Mesendoderm (in vitro differentiated cells): ENCODE results near the gene SNRNP48.

Experiments
- DNase-seq: peaks from one replicate; pipeline ENCODE4 v3.0.0; 2013
- H2AK5ac ChIP-seq: 2 replicates; pipeline ENCODE4 v1.6.1; 2013; ENCODE audit warnings: low read length, inconsistent platforms
- H2BK120ac ChIP-seq: 2 replicates; pipeline ENCODE4 v1.6.1; 2013; ENCODE audit warnings: low read depth, mild to moderate bottlenecking, low read length, moderate library complexity, mixed read lengths
- H2BK15ac ChIP-seq: replicated peaks from 2 replicates; pipeline ENCODE4 v1.6.1; 2013; ENCODE audit warnings: low read depth, mild to moderate bottlenecking, moderate library complexity
- H2BK5ac ChIP-seq: 2 replicates; pipeline ENCODE4 v1.6.1; 2013; ENCODE audit warnings: low read length, inconsistent platforms
- H3K18ac ChIP-seq: 2 replicates; pipeline ENCODE4 v1.6.1; 2013; ENCODE audit warnings: mild to moderate bottlenecking, low read length, mixed read lengths
- H3K23ac ChIP-seq: one replicate; pipeline ENCODE4 v1.6.1; 2013; ENCODE audit warnings: low read length
- H3K27ac ChIP-seq: 2 replicates; pipeline ENCODE4 v1.5.1; 2013; ENCODE audit warnings: low read depth, mild to moderate bottlenecking, inconsistent platforms, low read length, moderate library complexity
- H3K27me3 ChIP-seq: 2 replicates; pipeline ENCODE4 v1.6.1; 2013; ENCODE audit warnings: low read length, control low read depth, mild to moderate bottlenecking, inconsistent platforms; ENCODE audit not compliant: insufficient read depth, poor library complexity
- H3K36me3 ChIP-seq: 2 replicates; pipeline ENCODE4 v1.6.1; 2013; ENCODE audit warnings: low read length, inconsistent platforms; ENCODE audit not compliant: control insufficient read depth, insufficient read depth
- H3K4ac ChIP-seq: one replicate; pipeline ENCODE4 v1.6.1; 2013; ENCODE audit warnings: low read depth, mild to moderate bottlenecking, low read length, moderate library complexity
- H3K4me1 ChIP-seq: 2 replicates; pipeline ENCODE4 v1.6.1; 2013; ENCODE audit warnings: low read depth, low read length, inconsistent platforms; ENCODE audit not compliant: control insufficient read depth
- H3K4me2 ChIP-seq: 2 replicates; pipeline ENCODE4 v1.6.1; 2013; ENCODE audit warnings: low read length
- H3K4me3 ChIP-seq: 2 replicates; pipeline ENCODE4 v1.5.1; 2013; ENCODE audit warnings: mild to moderate bottlenecking, low read length
- H3K56ac ChIP-seq: one replicate; pipeline ENCODE4 v1.6.1; 2013; ENCODE audit warnings: low read length
- H3K79me1 ChIP-seq: 2 replicates; pipeline ENCODE4 v1.6.1; 2013; ENCODE audit warnings: low read length, inconsistent platforms
- H3K79me2 ChIP-seq: 2 replicates; pipeline ENCODE4 v1.6.1; 2013; ENCODE audit warnings: mild to moderate bottlenecking, low read length; ENCODE audit not compliant: control insufficient read depth, insufficient read depth
- H3K9ac ChIP-seq: 2 replicates; pipeline ENCODE4 v1.6.1; 2013; ENCODE audit warnings: low read length, inconsistent platforms
- H4K5ac ChIP-seq: one replicate; pipeline ENCODE4 v1.6.1; 2013; ENCODE audit warnings: low read length
- H4K8ac ChIP-seq: one replicate; pipeline ENCODE4 v1.6.1; 2013; ENCODE audit warnings: low read depth, mild to moderate bottlenecking, control low read depth, low read length, moderate library complexity
- WGBS: extraction: QIAGEN DNeasy Blood & Tissue Kit; methylation state at CpG from one replicate; pipeline ENCODE4 v1.1.7; 2013; ENCODE audit warnings: low lambda C conversion rate, missing lambda C conversion rate; ENCODE audit not compliant: insufficient coverage; ENCODE audit errors: extremely low coverage; 5-methylcytosine and 5-hydroxymethylcytosine counted together

Gene SNRNP48

DNA sequence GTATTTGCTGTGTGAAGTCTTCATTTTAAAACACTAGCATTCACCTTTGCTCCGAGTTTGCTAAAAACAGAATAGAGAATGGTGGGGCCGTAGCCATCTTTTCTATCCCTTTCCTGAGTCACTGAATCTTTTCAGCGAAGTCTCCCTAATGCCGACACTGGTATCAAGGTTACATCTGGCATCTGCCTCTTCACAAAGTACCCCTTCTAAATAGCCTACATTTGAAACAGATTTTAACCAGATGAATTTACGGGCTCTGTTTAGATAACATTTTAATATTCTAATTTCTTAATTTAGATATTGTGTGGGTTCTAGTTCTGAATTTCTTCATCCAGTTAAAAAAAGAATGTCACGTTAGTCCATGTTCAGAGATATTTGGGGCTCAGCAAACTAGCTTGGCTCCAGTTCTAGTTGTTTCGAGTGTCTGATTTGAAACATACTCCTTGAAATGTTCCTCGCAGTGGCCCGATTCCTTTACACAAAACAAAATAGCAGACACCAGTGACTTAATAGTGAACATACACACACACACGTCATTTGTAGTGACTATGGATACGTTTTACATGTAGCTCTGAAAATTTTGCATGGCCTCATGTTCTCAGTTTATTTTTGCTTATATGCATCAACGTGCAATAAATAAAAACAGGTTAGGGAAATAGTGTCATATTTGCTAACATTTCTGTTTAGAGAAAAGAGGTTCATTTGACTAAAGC lies 33.4 kb upstream of the SNRNP48 start:
- no peak overlapping the region for H3K4ac ChIP-seq
- no peak overlapping the region for H3K23ac ChIP-seq
- H3K9ac ChIP-seq: no peak overlapping the region
- H3K4me3 ChIP-seq: no peak overlapping the region
- H4K5ac ChIP-seq: no peak overlapping the region
- no peak overlapping the region for H3K18ac ChIP-seq
- H3K56ac ChIP-seq: no peak overlapping the region
- H3K27me3 ChIP-seq: no peaks in the 10 kb centered on the region
- no peak overlapping the region for H2BK120ac ChIP-seq
- H3K27ac ChIP-seq: no peak overlapping the region
- H3K79me1 ChIP-seq: peaks cover 6% of the 10 kb centered on the region
- H3K79me2 ChIP-seq: peaks cover 3% of the 10 kb centered on the region
- DNase-seq: no peak
- H3K4me1 ChIP-seq: no peaks in the 10 kb centered on the region
- H2BK15ac ChIP-seq: no peak overlapping the region
- no peak overlapping the region for H2BK5ac ChIP-seq
- H4K8ac ChIP-seq: no peak overlapping the region
- no CpG with 5 or more reads among the region's 12 CpGs for WGBS
- no peaks in the 10 kb centered on the region for H3K36me3 ChIP-seq
- H3K4me2 ChIP-seq: no peak overlapping the region
- no peak overlapping the region for H2AK5ac ChIP-seq

DNA sequence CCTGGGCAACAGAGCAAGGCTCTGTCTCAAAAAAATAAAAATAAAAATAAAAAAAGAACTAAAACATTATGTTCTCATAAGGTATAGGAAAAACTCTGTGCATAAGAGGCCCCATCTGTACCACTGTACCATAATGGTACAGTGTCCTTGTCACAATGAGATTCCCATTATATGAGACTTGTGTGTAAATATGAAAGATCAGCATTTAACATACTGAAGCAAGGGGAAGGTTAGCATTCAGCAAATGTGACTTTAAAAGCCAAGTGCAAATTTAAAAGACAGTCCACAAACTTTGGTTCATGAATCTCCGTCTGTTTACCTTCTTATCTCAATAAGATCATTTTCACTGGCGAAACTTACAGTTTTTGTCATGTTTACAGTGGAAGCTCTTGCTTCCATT lies 32.3 kb upstream of the SNRNP48 start:
- Histone ChIP-seq H3K4me2 (no peak overlapping the region), H3K4me1 (no peaks in the 10 kb centered on the region), H3K18ac (no peak overlapping the region), H3K27me3 (no peaks in the 10 kb centered on the region), H3K27ac (no peak overlapping the region), H3K79me2 (no peaks in the 10 kb centered on the region), H2BK15ac (no peak overlapping the region), H2BK120ac (no peak overlapping the region), H4K5ac (no peak overlapping the region), H4K8ac (no peak overlapping the region), H3K36me3 (no peaks in the 10 kb centered on the region), H3K23ac (no peak overlapping the region), H3K9ac (no peak overlapping the region), H2AK5ac (no peak overlapping the region), H3K79me1 (peaks cover 4% of the 10 kb centered on the region), H3K56ac (no peak overlapping the region), H3K4me3 (no peak overlapping the region), H3K4ac (no peak overlapping the region), H2BK5ac (no peak overlapping the region)
- WGBS: no CpG with 5 or more reads among the region's 2 CpGs
- no peak for DNase-seq

DNA sequence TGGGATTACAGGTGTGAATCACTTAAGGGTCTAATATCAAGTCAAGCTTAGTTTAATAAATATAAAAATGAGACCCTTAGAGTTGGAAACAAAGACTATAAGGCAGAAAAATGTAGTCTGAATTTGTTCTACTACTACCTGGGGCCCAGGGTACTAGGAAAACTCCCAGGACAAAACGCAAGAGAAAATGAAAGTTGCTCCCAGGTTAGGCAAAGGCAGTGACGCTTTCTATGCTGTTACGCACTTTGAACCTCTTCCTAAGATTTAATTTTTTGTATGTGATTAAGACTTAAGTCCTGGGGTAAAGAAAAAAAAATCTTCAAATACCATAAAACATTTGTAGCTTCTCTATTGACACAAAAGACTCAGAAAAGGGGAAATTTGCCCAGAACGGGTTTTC lies 31.2 kb upstream of the SNRNP48 start:
- H3K23ac ChIP-seq: no peak overlapping the region
- no peak overlapping the region for H2BK5ac ChIP-seq
- H3K18ac ChIP-seq: no peak overlapping the region
- no peak overlapping the region for H3K4me3 ChIP-seq
- no peak overlapping the region for H3K27ac ChIP-seq
- H3K27me3 ChIP-seq: no peaks in the 10 kb centered on the region
- no peak overlapping the region for H3K56ac ChIP-seq
- H4K5ac ChIP-seq: no peak overlapping the region
- H3K4ac ChIP-seq: no peak overlapping the region
- no peak overlapping the region for H4K8ac ChIP-seq
- no peak overlapping the region for H2AK5ac ChIP-seq
- H2BK15ac ChIP-seq: no peak overlapping the region
- H3K4me1 ChIP-seq: no peaks in the 10 kb centered on the region
- DNase-seq: no peak
- H3K79me2 ChIP-seq: no peaks in the 10 kb centered on the region
- H3K79me1 ChIP-seq: no peaks in the 10 kb centered on the region
- no peaks in the 10 kb centered on the region for H3K36me3 ChIP-seq
- no peak overlapping the region for H2BK120ac ChIP-seq
- no peak overlapping the region for H3K4me2 ChIP-seq
- H3K9ac ChIP-seq: no peak overlapping the region
- WGBS: no CpG with 5 or more reads among the region's 4 CpGs

DNA sequence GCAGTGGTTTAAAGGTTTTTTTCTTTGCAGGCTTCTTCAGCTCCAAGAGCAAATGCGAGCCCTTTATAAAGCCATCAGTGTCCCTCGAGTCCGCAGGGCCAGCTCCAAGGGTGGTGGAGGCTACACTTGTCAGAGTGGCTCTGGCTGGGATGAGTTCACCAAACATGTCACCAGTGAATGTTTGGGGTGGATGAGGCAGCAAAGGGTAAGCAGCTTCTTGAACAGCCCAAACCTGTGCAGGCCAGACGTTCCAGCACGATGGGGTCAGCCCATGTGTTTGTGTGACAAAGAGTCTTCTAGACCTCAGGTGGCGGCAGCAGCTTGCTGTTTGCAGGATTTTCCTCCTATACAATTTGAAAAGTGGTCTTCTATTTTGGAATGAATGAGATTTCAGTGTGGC lies 30.8 kb upstream of the SNRNP48 start:
- Histone ChIP-seq H3K4me1 (no peaks in the 10 kb centered on the region), H3K18ac (no peak overlapping the region), H2AK5ac (no peak overlapping the region), H3K4ac (no peak overlapping the region), H2BK15ac (no peak overlapping the region), H3K4me3 (no peak overlapping the region), H2BK120ac (no peak overlapping the region), H2BK5ac (no peak overlapping the region), H3K36me3 (no peaks in the 10 kb centered on the region), H3K27ac (no peak overlapping the region), H4K5ac (no peak overlapping the region), H4K8ac (no peak overlapping the region), H3K9ac (no peak overlapping the region), H3K56ac (no peak overlapping the region), H3K79me2 (no peaks in the 10 kb centered on the region), H3K4me2 (no peak overlapping the region), H3K27me3 (no peaks in the 10 kb centered on the region), H3K23ac (no peak overlapping the region), H3K79me1 (no peaks in the 10 kb centered on the region)
- WGBS: no CpG with 5 or more reads among the region's 6 CpGs
- DNase-seq: no peak

DNA sequence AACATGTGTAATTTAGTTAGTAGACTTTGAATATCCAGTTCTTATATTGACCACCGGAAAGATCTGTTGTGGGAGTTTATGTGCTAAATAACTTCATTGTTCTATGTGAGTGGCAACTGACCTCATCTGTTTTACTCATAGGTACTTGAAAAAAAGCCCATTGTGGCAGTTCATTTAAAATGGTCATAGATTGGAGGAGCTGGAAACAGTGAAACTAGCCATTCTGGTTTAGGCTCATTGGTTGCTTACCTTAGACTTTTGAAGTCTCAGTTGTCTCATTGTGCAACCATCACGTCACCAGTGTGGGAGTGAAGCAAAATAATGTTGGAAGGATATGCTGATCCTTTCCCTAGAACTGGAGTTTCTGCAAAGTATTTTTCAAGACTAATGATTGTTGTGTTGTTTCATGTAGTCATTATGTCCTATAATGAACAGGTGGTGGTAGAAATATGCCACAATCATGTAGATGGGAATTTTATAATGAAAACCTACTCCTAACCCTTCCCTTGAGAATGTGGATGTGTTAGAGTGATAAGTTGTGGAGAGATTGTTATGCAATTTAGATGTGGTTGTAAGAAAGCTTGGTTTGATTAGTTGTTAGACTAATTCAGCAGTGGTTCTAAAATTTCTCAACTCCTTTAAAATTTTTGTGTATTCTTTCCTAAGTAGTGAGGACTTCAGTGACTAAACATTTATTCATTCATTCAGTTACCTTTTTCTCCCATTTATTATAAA lies 30.2 kb upstream of the SNRNP48 start:
- no peaks in the 10 kb centered on the region for H3K79me1 ChIP-seq
- H3K4ac ChIP-seq: no peak overlapping the region
- no peak for DNase-seq
- H3K27ac ChIP-seq: no peak overlapping the region
- H3K18ac ChIP-seq: no peak overlapping the region
- H4K8ac ChIP-seq: no peak overlapping the region
- no peak overlapping the region for H2BK120ac ChIP-seq
- no peak overlapping the region for H3K4me3 ChIP-seq
- no peak overlapping the region for H3K4me2 ChIP-seq
- H2BK5ac ChIP-seq: no peak overlapping the region
- no peak overlapping the region for H3K23ac ChIP-seq
- H3K27me3 ChIP-seq: no peaks in the 10 kb centered on the region
- no peaks in the 10 kb centered on the region for H3K36me3 ChIP-seq
- H3K56ac ChIP-seq: no peak overlapping the region
- H2AK5ac ChIP-seq: no peak overlapping the region
- no peak overlapping the region for H3K9ac ChIP-seq
- no peaks in the 10 kb centered on the region for H3K4me1 ChIP-seq
- WGBS: no CpG with 5 or more reads among the region's 2 CpGs
- H2BK15ac ChIP-seq: no peak overlapping the region
- H4K5ac ChIP-seq: no peak overlapping the region
- H3K79me2 ChIP-seq: no peaks in the 10 kb centered on the region
